HepG2 (cell line): ENCODE data around the gene SETD2. TPM values are rescaled to one million over a fixed set of nuclear protein-coding genes. Genes with fewer than 3 reads are reported as not detected.

Experiments
- E2F5 ChIP-seq: sonication (generic); formaldehyde crosslinking; conservative IDR thresholded peaks from 2 replicates; pipeline ENCODE4 v1.4.0; 2020; ENCODE audit warnings: missing genetic modification reagents
- HES4 ChIP-seq: sonication (generic); formaldehyde crosslinking; IDR thresholded peaks from 2 replicates; pipeline ENCODE4 v1.9.0; 2021; ENCODE audit warnings: mild to moderate bottlenecking, missing genetic modification reagents, borderline replicate concordance
- HNF4G ChIP-seq, 2 experiments: sonication (generic) in 1 of 2; formaldehyde crosslinking in 1 of 2; IDR thresholded peaks; 2 replicates each; pipeline versions ENCODE4 v1.4.0 to v1.6.1; 2011 to 2020; ENCODE audit warnings: borderline replicate concordance in 2 of 2, low read depth in 2 of 2, mild to moderate bottlenecking in 2 of 2, low read length in 1 of 2, missing genetic modification reagents in 1 of 2, moderate library complexity in 1 of 2
- MZF1 ChIP-seq: sonication (generic); formaldehyde crosslinking; IDR thresholded peaks from 2 replicates; pipeline ENCODE4 v1.8.1; 2023; ENCODE audit warnings: mild to moderate bottlenecking, missing genetic modification reagents, borderline replicate concordance
- NR2C2 ChIP-seq: sonication (generic); formaldehyde crosslinking; IDR thresholded peaks from 2 replicates; pipeline ENCODE4 v1.4.0; 2020; ENCODE audit warnings: missing genetic modification reagents, mild to moderate bottlenecking, moderate library complexity, borderline replicate concordance
- PATZ1 ChIP-seq: sonication (generic); formaldehyde crosslinking; IDR thresholded peaks from 2 replicates; pipeline ENCODE4 v1.4.0; 2020; ENCODE audit warnings: missing genetic modification reagents
- RBFOX2 ChIP-seq: fragments of 200-400 bp; formaldehyde crosslinking; IDR thresholded peaks from 2 replicates; pipeline ENCODE4 v1.6.1; 2017; ENCODE audit warnings: low read depth, mild to moderate bottlenecking, low read length
- RNF2 ChIP-seq: fragments of 450-650 bp; conservative IDR thresholded peaks from 2 replicates; pipeline ENCODE4 v1.6.1; 2016; ENCODE audit warnings: low read depth
- ZBTB26 ChIP-seq: IDR thresholded peaks from 2 replicates; pipeline ENCODE4 v1.6.1; 2016; ENCODE audit warnings: missing compliant biosample characterization, missing genetic modification reagents, borderline replicate concordance
- ZBTB43 ChIP-seq: sonication (generic); formaldehyde crosslinking; conservative IDR thresholded peaks from 2 replicates; pipeline ENCODE4 v1.4.0; 2020; ENCODE audit warnings: missing genetic modification reagents
- ZNF280D ChIP-seq: sonication (generic); formaldehyde crosslinking; IDR thresholded peaks from 2 replicates; pipeline ENCODE4 v1.5.1; 2020; ENCODE audit warnings: mild to moderate bottlenecking, missing genetic modification reagents
- ZNF512B ChIP-seq: sonication (generic); formaldehyde crosslinking; IDR thresholded peaks from 2 replicates; pipeline ENCODE4 v1.5.1; 2020; ENCODE audit warnings: missing genetic modification reagents, mild to moderate bottlenecking, borderline replicate concordance
- ZNF766 ChIP-seq: sonication (generic); formaldehyde crosslinking; IDR thresholded peaks from 2 replicates; pipeline ENCODE4 v1.5.0; 2020; ENCODE audit warnings: missing genetic modification reagents, borderline replicate concordance
- ZNF792 ChIP-seq: IDR thresholded peaks from 2 replicates; pipeline ENCODE4 v1.6.1; 2016
- polyA plus RNA-seq, 8 experiments: library from polyadenylated mRNA; depleted of rRNA in 3 of 8; stranded (reverse) in 7 of 8; unstranded in 1 of 8; fragments of >200 nt; fragmentation: Illumina TruSeq in 4 of 8; extraction: Trizol in 4 of 8; gene quantifications; 2 replicates each; pipeline versions ENCODE4 v1.2.1 to v1.2.3, GENCODE V29; 2011 to 2016; ENCODE audit warnings: low read depth in 4 of 8, missing spikeins in 1 of 8, mixed read lengths in 1 of 8; ENCODE audit not compliant: insufficient read depth in 1 of 8
- total RNA-seq, 5 experiments: library from RNA; depleted of rRNA; stranded (reverse); fragments of >200 nt; fragmentation: Illumina TruSeq; extraction: Trizol; gene quantifications; 2 replicates each; pipeline ENCODE4 v1.2.3, GENCODE V29; 2016; ENCODE audit warnings: low read depth in 1 of 5

Gene SETD2
- total and polyA plus RNA-seq, 2 of the 13 experiments (the other 11 are each of a cell fraction or from before 2014, with no cell fraction given), result 14.2 to 24.2 TPM

GRCh38 chr3:46978985-46979944, 184.6 kb downstream of the SETD2 start, which contains the start of gene NBEAL2 (continued):
- TF ChIP-seq RBFOX2 (peak; percentile 86), ZNF512B (CRISPR knock-in tag) (no peak), NR2C2 (CRISPR knock-in tag) (no peak), PATZ1 (CRISPR knock-in tag) (peak; percentile 82), ZNF280D (no peak; the same call in 1 of the 2 replicates), HNF4G (IDR thresholded peaks at IDR 0.05; ENCODE audit: borderline replicate concordance, low read depth, low read length) (no peak), HNF4G (CRISPR knock-in tag; IDR thresholded peaks at IDR 0.05; ENCODE audit: borderline replicate concordance, low read depth) (no peak), ZNF792 (CRISPR knock-in tag) (peak; percentile 25; the same call in 1 of the 2 replicates), MZF1 (CRISPR knock-in tag) (no peak), ZBTB26 (CRISPR knock-in tag) (peak; percentile 56; the same call in 1 of the 2 replicates), E2F5 (no peak; the same call in 1 of the 2 replicates), ZNF766 (CRISPR knock-in tag) (no peak), ZBTB43 (CRISPR knock-in tag) (peak; percentile 65), HES4 (CRISPR knock-in tag) (no peak), RNF2 (peak; percentile 21; the same call in 1 of the 2 replicates)
